WTC11 (cell line): ENCODE measurements around the gene OTUB2.

Source experiments
- ATF1 ChIP-seq: sonication (generic); formaldehyde crosslinking; IDR thresholded peaks from 2 replicates; pipeline ENCODE4 v1.8.1; 2023; ENCODE audit warnings: mild to moderate bottlenecking, moderate library complexity, missing genetic modification reagents
- ETV6 ChIP-seq: sonication (generic); formaldehyde crosslinking; IDR thresholded peaks from 2 replicates; pipeline ENCODE4 v1.8.1; 2022; ENCODE audit warnings: mild to moderate bottlenecking, missing genetic modification reagents
- FOXJ3 ChIP-seq: sonication (generic); formaldehyde crosslinking; IDR thresholded peaks from 2 replicates; pipeline ENCODE4 v1.9.0; 2021; ENCODE audit warnings: missing genetic modification reagents, mild to moderate bottlenecking, borderline replicate concordance
- FOXK1 ChIP-seq: sonication (generic); formaldehyde crosslinking; IDR thresholded peaks from 2 replicates; pipeline ENCODE4 v1.8.0; 2022; ENCODE audit warnings: mild to moderate bottlenecking, moderate library complexity, missing genetic modification reagents
- JAZF1 ChIP-seq: fragments of 250-450 bp; sonication (Bioruptor Pico); IDR thresholded peaks from 2 replicates; pipeline ENCODE4 v1.9.0; 2021; ENCODE audit warnings: moderate library complexity, mild to moderate bottlenecking, inconsistent platforms
- TF ChIP-seq, protein P1 (sequence below): sonication (generic); formaldehyde crosslinking; IDR thresholded peaks from 2 replicates; pipeline ENCODE4 v1.8.1; 2023; ENCODE audit warnings: mild to moderate bottlenecking, moderate library complexity, missing genetic modification reagents
- TF ChIP-seq, protein P2 (sequence below): fragments of 200-600 bp; IDR thresholded peaks from 2 replicates; pipeline ENCODE4 v1.8.0; 2022; ENCODE audit warnings: antibody characterized with exemption
- TF ChIP-seq, protein P3 (sequence below): sonication (generic); formaldehyde crosslinking; IDR thresholded peaks from 2 replicates; pipeline ENCODE4 v1.8.1; 2023; ENCODE audit warnings: mild to moderate bottlenecking, missing genetic modification reagents, moderate library complexity

DNA sequence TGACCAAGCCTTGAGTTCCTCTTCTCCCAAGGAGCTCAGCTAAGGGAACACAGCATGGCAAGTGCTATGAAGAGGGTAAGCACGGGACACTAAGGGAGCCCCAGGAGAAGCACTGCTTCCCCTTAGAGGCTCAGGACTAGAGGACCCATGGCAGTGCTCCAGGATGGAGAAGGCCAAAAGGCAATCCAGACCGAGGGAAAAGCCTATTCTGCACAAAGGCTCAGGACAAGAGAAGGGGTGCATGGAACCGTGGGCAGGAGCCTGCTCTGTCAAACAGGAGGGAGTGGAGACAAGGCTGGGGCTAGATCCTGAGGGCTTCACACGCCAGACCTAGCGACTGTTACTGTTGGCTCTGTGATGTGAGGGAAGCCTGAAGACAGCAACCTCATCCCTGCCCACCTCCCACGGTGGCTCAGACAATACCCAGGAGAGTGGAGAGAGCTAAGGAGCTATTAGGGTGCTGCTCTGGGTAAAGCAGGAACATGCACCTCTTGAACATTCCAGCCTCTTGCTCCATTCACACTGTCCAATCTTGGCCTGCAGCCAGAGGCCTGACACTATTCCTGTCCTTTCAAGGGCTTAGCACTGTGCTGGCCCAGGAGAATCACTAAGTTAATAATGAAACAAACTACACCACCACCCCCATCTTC lies 24.2 kb downstream of the OTUB2 start:
- TF ChIP-seq FOXJ3 (CRISPR knock-in tag) (no peak), ATF1 (CRISPR knock-in tag) (no peak), JAZF1 (no peak), ETV6 (CRISPR knock-in tag) (no peak), FOXK1 (CRISPR knock-in tag) (no peak)
- TF ChIP-seq, protein P1, sequence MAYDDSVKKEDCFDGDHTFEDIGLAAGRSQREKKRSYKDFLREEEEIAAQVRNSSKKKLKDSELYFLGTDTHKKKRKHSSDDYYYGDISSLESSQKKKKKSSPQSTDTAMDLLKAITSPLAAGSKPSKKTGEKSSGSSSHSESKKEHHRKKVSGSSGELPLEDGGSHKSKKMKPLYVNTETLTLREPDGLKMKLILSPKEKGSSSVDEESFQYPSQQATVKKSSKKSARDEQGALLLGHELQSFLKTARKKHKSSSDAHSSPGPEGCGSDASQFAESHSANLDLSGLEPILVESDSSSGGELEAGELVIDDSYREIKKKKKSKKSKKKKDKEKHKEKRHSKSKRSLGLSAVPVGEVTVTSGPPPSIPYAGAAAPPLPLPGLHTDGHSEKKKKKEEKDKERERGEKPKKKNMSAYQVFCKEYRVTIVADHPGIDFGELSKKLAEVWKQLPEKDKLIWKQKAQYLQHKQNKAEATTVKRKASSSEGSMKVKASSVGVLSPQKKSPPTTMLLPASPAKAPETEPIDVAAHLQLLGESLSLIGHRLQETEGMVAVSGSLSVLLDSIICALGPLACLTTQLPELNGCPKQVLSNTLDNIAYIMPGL (CRISPR knock-in tag): no peak
- TF ChIP-seq, protein P2, sequence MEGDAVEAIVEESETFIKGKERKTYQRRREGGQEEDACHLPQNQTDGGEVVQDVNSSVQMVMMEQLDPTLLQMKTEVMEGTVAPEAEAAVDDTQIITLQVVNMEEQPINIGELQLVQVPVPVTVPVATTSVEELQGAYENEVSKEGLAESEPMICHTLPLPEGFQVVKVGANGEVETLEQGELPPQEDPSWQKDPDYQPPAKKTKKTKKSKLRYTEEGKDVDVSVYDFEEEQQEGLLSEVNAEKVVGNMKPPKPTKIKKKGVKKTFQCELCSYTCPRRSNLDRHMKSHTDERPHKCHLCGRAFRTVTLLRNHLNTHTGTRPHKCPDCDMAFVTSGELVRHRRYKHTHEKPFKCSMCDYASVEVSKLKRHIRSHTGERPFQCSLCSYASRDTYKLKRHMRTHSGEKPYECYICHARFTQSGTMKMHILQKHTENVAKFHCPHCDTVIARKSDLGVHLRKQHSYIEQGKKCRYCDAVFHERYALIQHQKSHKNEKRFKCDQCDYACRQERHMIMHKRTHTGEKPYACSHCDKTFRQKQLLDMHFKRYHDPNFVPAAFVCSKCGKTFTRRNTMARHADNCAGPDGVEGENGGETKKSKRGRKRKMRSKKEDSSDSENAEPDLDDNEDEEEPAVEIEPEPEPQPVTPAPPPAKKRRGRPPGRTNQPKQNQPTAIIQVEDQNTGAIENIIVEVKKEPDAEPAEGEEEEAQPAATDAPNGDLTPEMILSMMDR: no peak
- TF ChIP-seq, protein P3, sequence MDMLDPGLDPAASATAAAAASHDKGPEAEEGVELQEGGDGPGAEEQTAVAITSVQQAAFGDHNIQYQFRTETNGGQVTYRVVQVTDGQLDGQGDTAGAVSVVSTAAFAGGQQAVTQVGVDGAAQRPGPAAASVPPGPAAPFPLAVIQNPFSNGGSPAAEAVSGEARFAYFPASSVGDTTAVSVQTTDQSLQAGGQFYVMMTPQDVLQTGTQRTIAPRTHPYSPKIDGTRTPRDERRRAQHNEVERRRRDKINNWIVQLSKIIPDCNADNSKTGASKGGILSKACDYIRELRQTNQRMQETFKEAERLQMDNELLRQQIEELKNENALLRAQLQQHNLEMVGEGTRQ (CRISPR knock-in tag): no peak
